ENCODE data around the gene MFSD12. TPM values are rescaled to one million over a fixed set of nuclear protein-coding genes. Genes with fewer than 3 reads are reported as not detected.
A peak's percentile ranks its signal among the peaks of the same experiment; 100 is the strongest.
"Not testable (repeated sequence)": the region's sequence is repeated elsewhere in the genome, so short reads cannot be mapped to it uniquely, and the experiment has no call there.

MFSD12 gene
- total and polyA plus RNA-seq, 4 experiments from 2014 or later: 45.5 to 136 (median 91.3) TPM

- POLR2A ChIA-PET (ENCODE audit: partially characterized antibody): no interaction called here
- Mint-ChIP-seq H3K27ac (peak overlapping the region in 4 of 7 donors; percentile 32 to 86 (median 63)), H3K27me3 (no peaks in the 10 kb centered on the region), H3K4me3 (peak overlapping the region; percentile 48 to 81 (median 64)), H3K4me1 (peaks cover 36 to 83% (median 61%) of the 10 kb centered on the region in 4 donors), H3K36me3 (peaks cover 6 to 29% of the 10 kb centered on the region in 2 donors), H3K9me3 (peaks cover 0 to 2% (median 0%) of the 10 kb centered on the region in 8 donors)
- H3K36me3 ChIP-seq (ENCODE audit: insufficient read depth, low read length): peaks cover 8% of the 10 kb centered on the region
- H3K27ac ChIP-seq (ENCODE audit: low read depth, low read length): no peak overlapping the region
- H3K4me3 ChIP-seq (ENCODE audit: low read length in 2 of 2): no peak overlapping the region
- H3K9me3 ChIP-seq (ENCODE audit: control insufficient read depth in 1 of 2, low read length in 2 of 2): no peaks in the 10 kb centered on the region
- intact Hi-C loops (cut with micrococcal nuclease): loop anchor here (5.0 kb wide), 1 partner anchor 63 kb away; the partner anchor contains the start of gene HMG20B
- H3K27me3 ChIP-seq (ENCODE audit: insufficient read depth, low read length): no peaks in the 10 kb centered on the region
- CTCF ChIA-PET (ENCODE audit: partially characterized antibody): no interaction called here
- DNase-seq: no peak
- H3K4me1 ChIP-seq (ENCODE audit: insufficient read depth, low read length): peaks cover 52% of the 10 kb centered on the region
Observed at GRCh38 chr19:3509566-3509989, 47.8 kb downstream of the MFSD12 start.

DNA sequence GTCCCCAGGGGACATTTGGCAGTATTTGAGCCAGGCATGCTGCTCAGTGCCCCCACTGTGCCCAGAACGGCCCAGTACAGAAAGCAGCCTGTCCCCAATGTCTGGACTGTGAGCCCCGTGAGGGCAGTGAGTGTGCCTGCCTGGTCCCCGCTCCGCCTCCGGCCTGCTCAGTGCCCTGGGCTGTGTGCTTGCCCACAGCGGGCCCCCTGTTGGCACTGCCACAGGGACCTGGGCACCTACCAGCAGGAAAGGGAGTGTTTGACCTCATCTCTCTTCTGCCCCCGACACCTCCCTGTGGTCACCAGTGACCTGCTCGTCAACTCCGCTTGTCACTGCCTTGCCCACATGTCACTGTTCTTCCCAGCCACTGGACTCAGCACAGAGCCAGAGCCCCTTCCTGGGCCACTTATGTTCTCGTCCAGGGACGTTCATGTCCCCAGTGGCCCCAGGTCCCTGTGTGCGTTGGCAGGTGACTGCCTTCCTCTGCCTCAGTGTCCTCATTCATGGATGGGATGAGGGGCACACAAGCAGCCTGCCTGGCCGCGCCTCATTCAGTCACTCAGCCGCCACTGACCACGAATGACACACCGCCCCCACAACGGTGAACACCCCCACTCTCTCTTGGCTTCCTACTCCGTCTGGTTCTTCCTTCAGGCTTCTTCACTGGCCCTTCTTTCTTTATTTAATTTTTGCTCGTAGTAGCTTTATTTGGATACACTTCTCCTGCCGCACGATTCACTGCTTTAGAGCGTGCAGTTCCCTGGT lies 48.4 kb downstream of the MFSD12 start:
- H3K4me3 Mint-ChIP-seq: peak overlapping the region; percentile 48 to 81 (median 72)
- peaks cover 52% of the 10 kb centered on the region for H3K4me1 ChIP-seq (ENCODE audit: insufficient read depth, low read length)
- no peaks in the 10 kb centered on the region for H3K27me3 ChIP-seq (ENCODE audit: insufficient read depth, low read length)
- H3K27ac ChIP-seq (ENCODE audit: low read depth, low read length): no peak overlapping the region
- intact Hi-C loops (cut with micrococcal nuclease): loop anchor here (5.0 kb wide), 1 partner anchor 63 kb away; the partner anchor contains the start of gene HMG20B
- ChIA-PET POLR2A (ENCODE audit: partially characterized antibody) (no interaction called here), CTCF (ENCODE audit: partially characterized antibody) (no interaction called here)
- peaks cover 0 to 2% (median 0%) of the 10 kb centered on the region in 8 donors for H3K9me3 Mint-ChIP-seq
- H3K36me3 Mint-ChIP-seq: peaks cover 6 to 29% of the 10 kb centered on the region in 2 donors
- H3K36me3 ChIP-seq (ENCODE audit: insufficient read depth, low read length): peaks cover 8% of the 10 kb centered on the region
- peak overlapping the region in 6 of 7 donors; percentile 11 to 86 (median 76) for H3K27ac Mint-ChIP-seq
- no peak overlapping the region for H3K4me3 ChIP-seq (ENCODE audit: low read length in 2 of 2)
- no peaks in the 10 kb centered on the region for H3K27me3 Mint-ChIP-seq
- H3K9me3 ChIP-seq (ENCODE audit: control insufficient read depth in 1 of 2, low read length in 2 of 2): no peaks in the 10 kb centered on the region
- DNase-seq: no peak
- H3K4me1 Mint-ChIP-seq: peaks cover 33 to 78% (median 57%) of the 10 kb centered on the region in 4 donors

DNA sequence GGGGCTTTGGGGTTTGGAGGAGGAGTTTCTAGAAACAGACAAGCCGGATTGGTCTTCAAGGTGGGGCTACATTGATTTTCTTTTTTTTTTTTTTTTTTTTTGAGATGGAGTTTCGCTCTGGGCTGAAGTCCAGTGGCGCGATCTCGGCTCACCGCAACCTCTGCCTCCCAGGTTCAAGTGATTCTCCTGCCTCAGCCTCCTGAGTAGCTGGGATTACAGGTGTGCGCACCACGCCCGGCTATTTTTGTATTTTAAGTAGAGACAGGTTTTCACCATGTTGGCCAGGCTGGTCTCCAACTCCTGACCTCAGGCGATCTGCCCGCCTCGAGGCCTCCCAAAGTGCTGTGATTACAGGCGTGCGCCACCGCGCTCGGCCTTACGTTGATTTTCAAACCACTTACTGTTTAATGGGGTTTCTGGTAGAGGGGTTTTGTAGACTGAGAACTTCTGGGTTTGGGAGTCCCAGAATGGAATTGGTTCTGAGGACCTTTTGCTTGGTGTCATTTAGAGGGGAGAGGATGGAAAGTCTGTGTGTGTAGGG lies 49.2 kb downstream of the MFSD12 start:
- H3K36me3 ChIP-seq (ENCODE audit: insufficient read depth, low read length); POLR2A ChIA-PET (ENCODE audit: partially characterized antibody); H3K27me3 ChIP-seq (ENCODE audit: insufficient read depth, low read length); H3K9me3 Mint-ChIP-seq; H3K27ac ChIP-seq (ENCODE audit: low read depth, low read length); H3K4me3 ChIP-seq (ENCODE audit: low read length in 2 of 2); H3K27me3 Mint-ChIP-seq; DNase-seq; H3K9me3 ChIP-seq (ENCODE audit: control insufficient read depth in 1 of 2, low read length in 2 of 2); CTCF ChIA-PET (ENCODE audit: partially characterized antibody): not testable (repeated sequence)
- intact Hi-C loops (cut with micrococcal nuclease): loop anchor here (5.0 kb wide), 1 partner anchor 64 kb away; the partner anchor contains the start of gene HMG20B
- peak overlapping the region; percentile 9 to 78 (median 62) for H3K27ac Mint-ChIP-seq
- H3K36me3 Mint-ChIP-seq: peaks cover 6 to 29% of the 10 kb centered on the region in 2 donors
- H3K4me1 Mint-ChIP-seq: peaks cover 31 to 72% (median 52%) of the 10 kb centered on the region in 4 donors
- H3K4me1 ChIP-seq (ENCODE audit: insufficient read depth, low read length): peaks cover 52% of the 10 kb centered on the region
- H3K4me3 Mint-ChIP-seq: peak overlapping the region in 7 of 8 donors; percentile 57 to 90 (median 69)

GRCh38 chr19:3507371-3508120 lies 49.8 kb downstream of the MFSD12 start:
- H3K27ac ChIP-seq (ENCODE audit: low read depth, low read length): peak overlapping the region; percentile 91
- peaks cover 31 to 72% (median 51%) of the 10 kb centered on the region in 4 donors for H3K4me1 Mint-ChIP-seq

GRCh38 chr19:3506384-3507340 lies 50.7 kb downstream of the MFSD12 start:
- Mint-ChIP-seq H3K36me3 (peaks cover 6 to 27% of the 10 kb centered on the region in 2 donors), H3K4me3 (peak overlapping the region; percentile 87 to 94 (median 90)), H3K27me3 (no peaks in the 10 kb centered on the region), H3K9me3 (peaks cover 0 to 2% (median 0%) of the 10 kb centered on the region in 8 donors), H3K4me1 (peaks cover 30 to 67% (median 46%) of the 10 kb centered on the region in 4 donors), H3K27ac (peak overlapping the region; percentile 84 to 97 (median 94))
- intact Hi-C loops (cut with micrococcal nuclease): loop anchor here (1.0 to 5.0 kb wide), 4 partner anchors 48 to 121 kb away; partner anchors contain the start of gene HMG20B
- Histone ChIP-seq H3K4me1 (ENCODE audit: insufficient read depth, low read length) (peaks cover 48% of the 10 kb centered on the region), H3K4me3 (ENCODE audit: low read length in 2 of 2) (peak overlapping the region; percentile 47 to 75), H3K36me3 (ENCODE audit: insufficient read depth, low read length) (peaks cover 3% of the 10 kb centered on the region), H3K27me3 (ENCODE audit: insufficient read depth, low read length) (no peaks in the 10 kb centered on the region), H3K9me3 (ENCODE audit: control insufficient read depth in 1 of 2, low read length in 2 of 2) (no peaks in the 10 kb centered on the region), H3K27ac (ENCODE audit: low read depth, low read length) (peak overlapping the region; percentile 91)
- ChIA-PET CTCF (ENCODE audit: partially characterized antibody) (no interaction called here), POLR2A (ENCODE audit: partially characterized antibody) (interaction anchor here (0.6 to 1.7 kb wide), 7 partner anchors 9 to 72 kb away, joined by 3 to 6 read pairs (median 4); no protein-coding TSS in a partner anchor)
- DNase-seq: peak; percentile 22 to 67 (median 27)

More at GRCh38 chr19:3507371-3508120, 49.8 kb downstream of the MFSD12 start:
- ChIA-PET POLR2A (ENCODE audit: partially characterized antibody) (interaction anchor here (1.3 kb wide), 1 partner anchor 50 kb away, joined by 4 read pairs; no protein-coding TSS in a partner anchor), CTCF (ENCODE audit: partially characterized antibody) (no interaction called here)
- peaks cover 0 to 2% (median 0%) of the 10 kb centered on the region in 8 donors for H3K9me3 Mint-ChIP-seq
- Histone ChIP-seq H3K4me3 (ENCODE audit: low read length in 2 of 2) (peak overlapping the region; percentile 47 to 75), H3K27me3 (ENCODE audit: insufficient read depth, low read length) (no peaks in the 10 kb centered on the region), H3K4me1 (ENCODE audit: insufficient read depth, low read length) (peaks cover 52% of the 10 kb centered on the region), H3K36me3 (ENCODE audit: insufficient read depth, low read length) (peaks cover 7% of the 10 kb centered on the region), H3K9me3 (ENCODE audit: control insufficient read depth in 1 of 2, low read length in 2 of 2) (no peaks in the 10 kb centered on the region)
- peak overlapping the region; percentile 87 to 93 (median 90) for H3K4me3 Mint-ChIP-seq
- intact Hi-C loops (cut with micrococcal nuclease): loop anchor here (2.0 to 5.0 kb wide), 2 partner anchors 47 to 65 kb away; partner anchors contain the start of gene HMG20B
- H3K27ac Mint-ChIP-seq: peak overlapping the region; percentile 84 to 97 (median 93)
- H3K36me3 Mint-ChIP-seq: peaks cover 6 to 28% of the 10 kb centered on the region in 2 donors
- DNase-seq: peak; percentile 28 to 78 (median 29)
- H3K27me3 Mint-ChIP-seq: no peaks in the 10 kb centered on the region
